ENCODE measurements around the gene ZNF462.
A peak's percentile ranks its signal among the peaks of the same experiment; 100 is the strongest.

Gene ZNF462

GRCh38 chr9:106862110-106862820 lies 701 bp upstream of the ZNF462 start:
- peak in 1 of 2 experiments; percentile 5 for DNase-seq

- DNase-seq, result peak in 1 of 2 experiments; percentile 20
These were observed 1.6 kb downstream of the ZNF462 start for GRCh38 chr9:106864373-106865143.

GRCh38 chr9:106866243-106866642 lies 3.3 kb downstream of the ZNF462 start:
- no peak for DNase-seq

GRCh38 chr9:106867286-106867685 lies 4.3 kb downstream of the ZNF462 start:
- DNase-seq, result no peak

GRCh38 chr9:106868087-106868486 lies 5.1 kb downstream of the ZNF462 start:
- no peak for DNase-seq

- no peak for DNase-seq
These were observed 5.6 kb downstream of the ZNF462 start for GRCh38 chr9:106868565-106868964.

GRCh38 chr9:106869028-106869427 lies 6.1 kb downstream of the ZNF462 start:
- no peak for DNase-seq

- no peak for DNase-seq
These were observed 6.5 kb downstream of the ZNF462 start for GRCh38 chr9:106869458-106869857.

- DNase-seq, result no peak
These were observed 9.7 kb downstream of the ZNF462 start for GRCh38 chr9:106872641-106873040.

GRCh38 chr9:106874031-106874430 lies 11.1 kb downstream of the ZNF462 start:
- DNase-seq, result no peak

- no peak for DNase-seq
These were observed 11.7 kb downstream of the ZNF462 start for GRCh38 chr9:106874652-106875051.

- peak in 1 of 2 experiments; percentile 20 for DNase-seq
These were observed 12.6 kb downstream of the ZNF462 start for GRCh38 chr9:106875529-106875928.

- no peak for DNase-seq
These were observed 14.4 kb downstream of the ZNF462 start for GRCh38 chr9:106877345-106877744.

- DNase-seq, result no peak
These were observed 15.3 kb downstream of the ZNF462 start for GRCh38 chr9:106878081-106878837.

- DNase-seq, result peak; percentile 19 to 74
These were observed 16.0 kb downstream of the ZNF462 start for GRCh38 chr9:106878934-106879333.

GRCh38 chr9:106879439-106879882 lies 16.5 kb downstream of the ZNF462 start:
- DNase-seq, result peak in 1 of 2 experiments; percentile 28

- no peak for DNase-seq
These were observed 17.1 kb downstream of the ZNF462 start for GRCh38 chr9:106880081-106880480.

- DNase-seq, result peak; percentile 19 to 45
These were observed 17.9 kb downstream of the ZNF462 start for GRCh38 chr9:106880863-106881262.

- no peak for DNase-seq
These were observed 20.1 kb downstream of the ZNF462 start for GRCh38 chr9:106883030-106883429.

- no peak for DNase-seq
These were observed 20.7 kb downstream of the ZNF462 start for GRCh38 chr9:106883626-106884190.

GRCh38 chr9:106885451-106885850 lies 22.5 kb downstream of the ZNF462 start:
- DNase-seq, result no peak

- peak in 1 of 2 experiments; percentile 43 for DNase-seq
These were observed 23.4 kb downstream of the ZNF462 start for GRCh38 chr9:106886111-106887046.

All from NCI-H446 (cell line).